Ovary (tissue), 9 donors: Measurements from ENCODE around the gene TBC1D5. TPM values are rescaled to one million over a fixed set of nuclear protein-coding genes. Genes with fewer than 3 reads are reported as not detected.
"Not testable (repeated sequence)": the region's sequence is repeated elsewhere in the genome, so short reads cannot be mapped to it uniquely, and the experiment has no call there.

ENCODE experiments used
- DNase-seq, 5 donors: peaks; one replicate each; pipeline ENCODE4 v3.0.0-alpha.2; 2019 to 2020
- H3K27ac ChIP-seq, 2 donors: fragments of 200-600 bp; one replicate each; pipeline versions ENCODE4 v1.5.1 to v1.8.0; 2019 to 2022
- H3K27me3 ChIP-seq: fragments of 200-600 bp; one replicate; pipeline ENCODE4 v1.8.0; 2022
- H3K36me3 ChIP-seq: fragments of 200-600 bp; sonication (generic); one replicate; pipeline ENCODE4 v1.5.1; 2019
- H3K4me1 ChIP-seq: one replicate; pipeline ENCODE4 v1.8.1; 2013; ENCODE audit warnings: mild to moderate bottlenecking, moderate library complexity; ENCODE audit not compliant: insufficient read depth
- H3K4me3 ChIP-seq: fragments of 200-600 bp; sonication (generic); one replicate; pipeline ENCODE4 v1.5.1; 2017
- H3K9me3 ChIP-seq, 2 donors: fragments of 200-600 bp in 1 of 2; sonication (generic) in 1 of 2; one replicate each; pipeline versions ENCODE4 v1.5.1 to v1.8.1; 2013 to 2019; ENCODE audit warnings: mild to moderate bottlenecking in 1 of 2, moderate library complexity in 1 of 2
- CTCF ChIP-seq, 3 donors: fragments of 450-650 bp in 2 of 3; fragments of 200-600 bp in 1 of 3; IDR thresholded peaks; one replicate each; pipeline versions ENCODE4 v1.5.1 to v1.8.0; 2016 to 2022; ENCODE audit warnings: antibody characterized with exemption in 3 of 3, mild to moderate bottlenecking in 1 of 3
- EP300 ChIP-seq: sonication (generic); formaldehyde crosslinking; IDR thresholded peaks from one replicate; pipeline ENCODE4 v1.6.1; 2017; ENCODE audit warnings: antibody characterized with exemption
- POLR2A ChIP-seq: fragments of 450-650 bp; IDR thresholded peaks from one replicate; pipeline ENCODE4 v1.6.1; 2017; ENCODE audit warnings: antibody characterized with exemption, mild to moderate bottlenecking, moderate library complexity
- WGBS, 3 donors: extraction: QIAGEN DNeasy Blood & Tissue Kit in 1 of 3; methylation state at CpG; one replicate each; pipeline versions ENCODE4 v1.1.5 to v1.1.7; 2013 to 2017; 5-methylcytosine and 5-hydroxymethylcytosine counted together
- intact Hi-C, 4 donors: fragments of 100-400 bp; cut with DNase I; formaldehyde crosslinking; loops; one replicate each; pipeline versions ENCODE4 v1.11.0 to v1.15.1; 2022 to 2023
- polyA plus RNA-seq, 2 donors: library from polyadenylated mRNA; stranded (reverse); fragments of 200-250 nt in 1 of 2; fragments of 350-450 nt in 1 of 2; fragmentation: Illumina TruSeq in 1 of 2; extraction: RNeasy Lipid Tissue Mini Kit (QIAGEN cat#74804) in 1 of 2; gene quantifications; one replicate each; pipeline ENCODE4 v1.2.3, GENCODE V29; 2013 to 2014
- total RNA-seq, 7 donors: library from RNA; depleted of rRNA in 2 of 7; stranded (reverse); fragments of >200 nt in 2 of 7; fragmentation: NEBNext Ultra II Directional in 3 of 7; extraction: Animal tissue kit (Norgen Biotek cat#: 25700) in 3 of 7; gene quantifications; one replicate each; pipeline versions ENCODE4 v1.1.0 to v1.2.4, GENCODE V29; 2016 to 2023
- donor health status: DM: no; HTN: no; CAD: no; lungs with moderate emphysema.
- donor health status: DM: no; HTN: no; CAD: no.
- donor health status: Bipolar disorder and iron deficiency.
- donor health status: DM: yes; HTN: yes; CAD: no.
- donor health status: DM: no; HTN: no; CAD: no.
- donor health status: DM: yes; HTN: yes; CAD: no.

The TBC1D5 gene
- total and polyA plus RNA-seq, 9 donors = 20.7 to 73.5 (median 61.0) TPM

DNA sequence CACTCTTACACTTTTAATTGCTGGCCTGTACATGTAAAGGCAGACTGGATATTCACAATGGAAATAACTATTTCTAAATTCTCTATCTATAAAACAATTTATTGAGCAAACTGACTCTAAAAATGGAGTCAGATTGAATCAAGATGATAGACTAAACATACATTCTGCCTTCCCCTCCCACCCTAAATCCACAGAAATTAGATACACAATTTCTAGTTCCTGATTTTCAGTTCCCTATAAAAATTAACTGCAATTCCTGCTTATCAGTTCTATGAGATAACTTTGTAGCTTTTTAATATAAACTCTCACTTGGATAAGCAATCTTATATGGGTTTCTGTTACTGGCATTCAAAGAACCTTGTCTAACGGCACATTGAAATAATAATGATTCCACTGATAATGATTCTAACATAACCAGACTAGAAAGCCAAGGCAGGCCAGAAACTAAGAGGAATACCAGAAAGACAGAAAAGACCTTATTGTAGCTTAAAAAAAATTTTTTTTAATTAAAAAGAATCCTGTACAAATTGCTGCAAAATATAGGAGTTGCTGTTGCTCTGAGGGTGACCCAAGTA is 33.1 kb downstream of the TBC1D5 start:
- Histone ChIP-seq H3K27me3 (no peaks in the 10 kb centered on the region), H3K36me3 (no peaks in the 10 kb centered on the region), H3K9me3 (no peaks in the 10 kb centered on the region), H3K4me1 (no peaks in the 10 kb centered on the region), H3K27ac (no peak overlapping the region), H3K4me3 (no peak overlapping the region)
- 73 to 90% (median 76%) methylated on average over 1 of the region's 1 CpG for WGBS, 3 donors
- no peak for TF ChIP-seq CTCF (IDR thresholded peaks at IDR 0.05)
- TF ChIP-seq EP300 = no peak
- no peak for TF ChIP-seq POLR2A
- intact Hi-C loops = no loop called here
- no peak for DNase-seq

DNA sequence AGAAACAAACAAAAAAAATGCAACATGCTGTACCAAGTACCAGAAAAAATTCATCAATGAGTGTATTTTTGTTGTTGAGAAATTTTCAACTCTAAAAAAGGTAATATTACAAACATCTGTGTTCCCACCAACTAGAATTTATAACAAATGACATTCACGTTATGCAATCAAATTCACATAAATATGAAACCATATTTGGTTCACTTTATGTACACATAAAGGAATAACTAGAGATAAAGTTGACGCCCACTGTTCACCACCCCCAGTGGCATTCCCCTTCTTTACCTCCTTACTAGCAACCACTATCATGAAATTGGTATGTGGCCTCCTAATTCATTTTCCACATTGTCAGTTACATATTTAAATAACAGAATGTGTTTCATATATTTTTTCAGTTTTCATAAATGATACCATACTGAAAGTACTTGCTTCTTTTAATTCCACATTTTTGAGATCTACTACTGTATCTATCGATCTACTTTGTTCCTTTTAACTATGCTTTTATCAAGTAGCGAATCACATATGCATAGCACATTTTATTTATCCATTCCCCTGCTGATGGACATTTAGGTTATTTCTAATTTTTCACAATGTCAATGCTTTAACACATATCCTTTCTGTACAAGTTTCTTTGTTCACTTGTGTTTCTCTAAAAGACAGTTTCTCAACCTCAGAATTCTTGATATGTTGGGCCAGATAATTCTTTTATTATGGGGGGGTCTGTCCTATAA is 34.5 kb downstream of the TBC1D5 start:
- no peaks in the 10 kb centered on the region for H3K27me3 ChIP-seq
- H3K27ac ChIP-seq = no peak overlapping the region
- no peak for DNase-seq
- no peak overlapping the region for H3K4me3 ChIP-seq
- intact Hi-C loops = no loop called here
- 45 to 70% (median 54%) methylated on average over 4 of the region's 4 CpGs for WGBS, 3 donors
- H3K9me3 ChIP-seq = no peaks in the 10 kb centered on the region
- TF ChIP-seq POLR2A = no peak
- TF ChIP-seq EP300 = no peak
- no peak for TF ChIP-seq CTCF (IDR thresholded peaks at IDR 0.05)
- no peaks in the 10 kb centered on the region for H3K36me3 ChIP-seq
- no peaks in the 10 kb centered on the region for H3K4me1 ChIP-seq

- DNase-seq, intact Hi-C loops, H3K36me3 ChIP-seq, H3K27me3 ChIP-seq, H3K4me1 ChIP-seq, H3K9me3 ChIP-seq, H3K27ac ChIP-seq, H3K4me3 ChIP-seq: not testable (repeated sequence)
- 96 to 99% (median 97%) methylated on average over 15 of the region's 15 CpGs for WGBS, 3 donors
Measured at GRCh38 chr3:17705991-17706390, 36.4 kb downstream of the TBC1D5 start.

- WGBS, 3 donors = 91 to 97% (median 96%) methylated on average over 2 of the region's 2 CpGs
- H3K36me3 ChIP-seq, H3K27ac ChIP-seq, DNase-seq, H3K9me3 ChIP-seq, H3K27me3 ChIP-seq, H3K4me1 ChIP-seq, intact Hi-C loops, H3K4me3 ChIP-seq: not testable (repeated sequence)
Measured at GRCh38 chr3:17699815-17700214, 42.6 kb downstream of the TBC1D5 start.

- H3K9me3 ChIP-seq, H3K4me1 ChIP-seq, H3K4me3 ChIP-seq, intact Hi-C loops, DNase-seq, H3K36me3 ChIP-seq, H3K27ac ChIP-seq, H3K27me3 ChIP-seq: not testable (repeated sequence)
- 94 to 96% (median 95%) methylated on average over 2 of the region's 2 CpGs for WGBS, 3 donors
Measured at GRCh38 chr3:17695665-17696064, 46.8 kb downstream of the TBC1D5 start.

GRCh38 chr3:17693670-17693999 is 48.8 kb downstream of the TBC1D5 start:
- H3K36me3 ChIP-seq, DNase-seq, H3K4me1 ChIP-seq, H3K27me3 ChIP-seq, H3K9me3 ChIP-seq, H3K4me3 ChIP-seq, H3K27ac ChIP-seq, intact Hi-C loops: not testable (repeated sequence)
- 96 to 98% (median 98%) methylated on average over 8 of the region's 8 CpGs for WGBS, 3 donors

GRCh38 chr3:17692846-17693669 is 49.4 kb downstream of the TBC1D5 start:
- H3K27ac ChIP-seq, H3K4me1 ChIP-seq, H3K4me3 ChIP-seq, DNase-seq, H3K9me3 ChIP-seq, intact Hi-C loops, H3K27me3 ChIP-seq, H3K36me3 ChIP-seq: not testable (repeated sequence)
- 95 to 97% (median 95%) methylated on average over 22 of the region's 22 CpGs for WGBS, 3 donors
